IPS DF 4.7 (cell line): ENCODE data around the gene DRAXIN.

ENCODE experiments used
- DNase-seq: peaks from one replicate; pipeline ENCODE4 v3.0.0-alpha.2; 2013; ENCODE audit warnings: low spot score; ENCODE audit errors: extremely low read depth

The DRAXIN gene

DNA sequence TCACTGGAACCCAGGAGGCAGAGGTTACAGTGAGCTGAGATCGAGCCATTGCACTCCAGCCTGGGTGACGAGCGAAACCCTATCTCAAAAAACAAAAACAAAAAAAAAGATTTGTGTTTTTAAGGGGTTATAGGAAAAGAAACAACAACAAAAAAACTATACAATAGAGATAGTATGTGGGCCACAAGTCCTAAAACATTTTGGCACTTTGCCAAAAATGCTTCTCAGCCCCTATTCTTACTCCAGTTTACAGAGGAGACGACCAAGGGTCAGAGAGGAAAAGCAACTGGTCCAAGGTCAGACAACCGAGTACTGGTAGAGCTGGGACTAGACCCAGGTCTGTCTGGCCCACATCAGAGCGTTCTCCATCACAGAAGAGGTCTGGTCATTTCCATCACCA, 33.9 kb upstream of the DRAXIN start:
- no peak for DNase-seq

DNA sequence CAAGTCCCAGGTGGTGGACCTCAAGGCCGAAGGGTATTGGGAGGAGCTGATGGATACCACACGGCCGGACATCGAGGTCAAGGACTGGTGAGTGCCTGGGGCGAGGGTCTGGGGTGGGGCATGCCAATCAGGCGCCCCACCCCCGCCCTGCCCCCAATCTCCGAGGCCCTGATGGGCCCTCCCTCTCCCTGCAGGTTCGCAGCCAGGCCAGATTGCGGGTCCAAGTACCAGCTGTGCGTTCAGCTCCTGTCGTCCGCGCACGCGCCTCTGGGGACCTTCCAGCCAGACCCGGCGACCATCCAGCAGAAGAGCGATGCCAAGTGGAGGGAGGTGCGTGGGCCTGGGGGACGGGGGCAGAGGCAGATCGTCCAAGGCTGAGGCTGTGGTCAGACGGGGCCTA, 33.0 kb upstream of the DRAXIN start:
- DNase-seq = no peak

DNA sequence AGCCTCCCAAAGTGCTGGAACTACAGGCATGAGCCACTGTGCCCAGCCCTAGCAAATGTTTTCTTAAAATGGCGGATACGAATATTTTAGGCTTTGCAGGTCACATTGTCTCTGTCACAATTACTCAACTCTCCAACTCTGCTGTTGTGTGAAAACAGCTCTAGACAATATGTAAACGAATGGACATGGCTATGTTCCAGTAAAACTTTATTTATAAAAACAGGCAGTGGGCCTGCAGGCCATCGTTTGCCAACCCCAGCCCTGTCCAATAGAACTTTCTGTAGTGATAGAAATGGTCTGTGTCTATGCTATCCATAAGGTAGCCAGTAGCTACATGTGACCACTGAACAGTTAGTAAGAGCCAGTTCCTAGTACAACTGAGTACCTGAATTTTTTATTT, 31.8 kb upstream of the DRAXIN start:
- DNase-seq = no peak

DNA sequence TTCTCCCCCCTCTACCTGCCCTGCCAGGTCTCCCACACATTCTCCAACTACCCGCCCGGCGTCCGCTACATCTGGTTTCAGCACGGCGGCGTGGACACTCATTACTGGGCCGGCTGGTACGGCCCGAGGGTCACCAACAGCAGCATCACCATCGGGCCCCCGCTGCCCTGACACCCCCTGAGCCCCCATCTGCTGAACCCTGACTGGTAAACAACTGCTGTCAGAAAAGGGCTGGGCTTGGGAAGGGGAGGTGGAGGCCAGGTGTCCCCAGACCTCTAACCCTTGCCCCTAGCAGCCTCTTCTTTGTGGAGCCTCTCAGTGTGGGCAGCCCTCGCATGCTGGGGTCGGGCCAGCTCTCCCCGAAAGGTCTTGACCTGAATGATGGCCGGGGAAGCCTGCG, 30.4 kb upstream of the DRAXIN start:
- DNase-seq = no peak

DNA sequence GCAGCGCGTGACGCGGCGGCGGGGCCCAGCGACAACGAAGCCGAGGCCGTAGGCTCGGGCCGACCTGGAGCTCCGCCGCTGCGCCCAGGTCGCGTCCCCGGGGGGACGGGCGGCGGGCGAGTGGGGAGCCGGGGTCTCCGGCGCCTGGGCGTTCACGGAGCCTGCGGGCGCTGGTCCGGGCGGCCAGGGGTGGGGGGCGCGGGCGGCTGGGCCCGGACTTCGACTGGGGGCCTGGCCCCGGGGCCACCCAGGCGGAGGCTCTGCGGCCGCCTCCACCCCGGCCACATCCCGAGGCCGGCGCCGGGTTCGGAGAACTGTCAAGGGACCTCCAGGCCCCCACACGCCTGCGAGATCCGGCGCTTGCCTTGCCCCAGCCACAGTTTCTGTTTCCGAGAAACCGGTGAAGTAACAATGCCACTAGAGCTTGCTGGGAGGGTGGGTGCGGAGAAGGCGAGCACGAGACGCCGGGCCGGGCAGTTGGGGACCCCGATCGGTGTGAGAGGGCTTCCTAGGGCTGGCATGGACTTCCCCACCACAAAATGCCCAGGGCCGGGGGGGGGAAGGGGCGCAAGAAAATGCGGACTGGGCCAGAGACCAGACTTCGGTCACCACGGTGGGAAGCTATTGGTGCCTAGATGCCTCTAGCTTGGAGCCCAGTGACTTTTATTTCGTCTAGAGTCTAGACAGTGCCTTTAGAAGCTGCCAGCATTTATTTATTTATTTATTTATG, 27.0 kb upstream of the DRAXIN start:
- no peak for DNase-seq

DNA sequence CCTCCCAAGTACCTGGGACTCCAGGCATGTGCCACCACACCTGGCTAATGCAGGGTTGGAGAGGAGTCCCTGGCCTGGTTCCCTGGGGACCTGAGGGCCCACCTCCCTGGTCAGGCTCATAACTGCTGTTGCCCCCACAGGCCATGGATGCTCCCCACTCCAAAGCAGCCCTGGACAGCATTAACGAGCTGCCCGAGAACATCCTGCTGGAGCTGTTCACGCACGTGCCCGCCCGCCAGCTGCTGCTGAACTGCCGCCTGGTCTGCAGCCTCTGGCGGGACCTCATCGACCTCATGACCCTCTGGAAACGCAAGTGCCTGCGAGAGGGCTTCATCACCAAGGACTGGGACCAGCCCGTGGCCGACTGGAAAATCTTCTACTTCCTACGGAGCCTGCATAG, 23.0 kb upstream of the DRAXIN start:
- DNase-seq = no peak

DNA sequence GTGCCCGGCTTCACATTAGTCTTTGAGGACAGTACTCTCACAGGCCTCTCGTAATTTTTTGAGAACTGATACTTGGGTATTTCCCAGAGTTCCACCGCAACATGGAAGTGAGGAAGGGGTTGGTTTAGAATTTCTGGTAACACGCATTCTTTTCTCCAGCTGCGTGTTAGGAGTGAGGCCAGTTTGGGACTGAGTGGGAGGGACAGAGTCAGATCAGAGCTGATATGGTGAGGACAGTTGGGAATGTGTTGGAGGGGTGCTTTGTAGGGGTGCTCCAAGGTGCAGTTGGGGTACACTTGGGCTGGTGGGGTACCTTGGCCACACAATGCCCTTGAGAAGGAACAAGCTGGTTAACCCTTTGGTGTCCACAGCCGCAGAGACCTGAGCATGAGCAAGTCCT, 20.8 kb upstream of the DRAXIN start:
- no peak for DNase-seq

DNA sequence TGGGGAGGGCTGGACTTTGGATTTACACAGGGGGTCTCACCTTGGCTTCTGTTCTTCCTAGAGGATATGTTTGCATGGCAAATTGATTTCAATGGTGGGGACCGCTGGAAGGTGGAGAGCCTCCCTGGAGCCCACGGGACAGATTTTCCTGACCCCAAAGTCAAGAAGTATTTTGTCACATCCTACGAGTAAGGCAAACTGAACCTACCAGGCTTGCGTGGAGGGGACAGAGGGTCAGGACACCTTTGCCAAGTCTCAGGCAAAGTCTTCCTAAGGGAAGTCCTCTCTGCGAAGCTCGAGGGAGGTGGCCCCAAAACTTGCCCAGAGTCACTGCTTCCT, 20.3 kb upstream of the DRAXIN start:
- DNase-seq = no peak

DNA sequence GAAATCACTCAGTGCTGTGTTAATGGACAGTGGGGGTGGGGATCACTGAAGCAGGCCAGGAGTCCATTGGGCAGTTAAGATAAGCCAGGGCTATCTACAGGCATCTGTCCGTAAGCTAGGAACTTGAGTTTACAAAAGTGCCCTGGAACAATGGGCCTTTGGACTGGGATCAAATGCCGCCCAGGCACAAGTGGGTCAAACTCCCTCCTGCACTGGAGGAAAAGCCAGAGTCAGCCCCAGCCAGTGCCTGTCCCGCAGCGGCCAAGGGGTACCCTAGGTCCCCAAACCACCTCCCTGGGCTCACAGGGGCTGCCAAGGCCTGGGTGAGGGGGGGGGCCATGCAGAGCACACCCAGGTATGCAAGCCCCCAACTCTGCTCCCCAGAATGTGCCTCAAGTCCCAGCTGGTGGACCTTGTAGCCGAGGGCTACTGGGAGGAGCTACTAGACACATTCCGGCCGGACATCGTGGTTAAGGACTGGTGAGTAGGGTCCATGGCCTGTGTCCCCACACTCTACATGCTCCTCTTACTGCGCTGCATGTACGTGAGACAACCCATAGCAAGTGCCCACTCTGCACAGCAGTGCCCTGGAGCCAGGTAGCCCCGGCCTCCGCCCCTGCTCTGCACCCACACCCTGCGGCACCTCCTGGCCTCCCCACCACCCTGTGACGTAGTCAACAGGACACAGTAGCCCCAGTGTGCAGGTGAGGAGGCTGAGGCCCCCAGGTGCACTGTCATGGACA, 19.8 kb upstream of the DRAXIN start:
- no peak for DNase-seq

DNA sequence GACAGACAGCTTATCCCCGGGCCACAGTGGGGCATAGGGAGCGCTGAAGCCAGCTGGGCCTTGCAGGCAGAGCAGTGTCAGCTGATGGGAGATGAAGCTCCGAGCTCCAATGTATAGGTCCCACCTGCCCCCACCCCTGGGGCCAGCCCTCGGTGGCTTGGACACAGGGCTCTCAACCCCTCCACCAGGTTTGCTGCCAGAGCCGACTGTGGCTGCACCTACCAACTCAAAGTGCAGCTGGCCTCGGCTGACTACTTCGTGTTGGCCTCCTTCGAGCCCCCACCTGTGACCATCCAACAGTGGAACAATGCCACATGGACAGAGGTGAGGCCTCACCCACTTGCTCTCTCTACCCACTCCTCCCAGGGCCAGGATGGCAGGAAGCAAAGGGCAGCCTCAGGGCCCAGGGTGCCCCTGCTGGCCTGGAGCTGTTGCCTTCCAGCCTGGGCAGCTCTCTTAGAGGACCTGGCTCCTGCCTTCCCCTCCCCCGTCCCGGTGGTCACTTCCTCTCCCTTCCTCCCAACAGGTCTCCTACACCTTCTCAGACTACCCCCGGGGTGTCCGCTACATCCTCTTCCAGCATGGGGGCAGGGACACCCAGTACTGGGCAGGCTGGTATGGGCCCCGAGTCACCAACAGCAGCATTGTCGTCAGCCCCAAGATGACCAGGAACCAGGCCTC, 18.3 kb upstream of the DRAXIN start:
- DNase-seq = no peak

DNA sequence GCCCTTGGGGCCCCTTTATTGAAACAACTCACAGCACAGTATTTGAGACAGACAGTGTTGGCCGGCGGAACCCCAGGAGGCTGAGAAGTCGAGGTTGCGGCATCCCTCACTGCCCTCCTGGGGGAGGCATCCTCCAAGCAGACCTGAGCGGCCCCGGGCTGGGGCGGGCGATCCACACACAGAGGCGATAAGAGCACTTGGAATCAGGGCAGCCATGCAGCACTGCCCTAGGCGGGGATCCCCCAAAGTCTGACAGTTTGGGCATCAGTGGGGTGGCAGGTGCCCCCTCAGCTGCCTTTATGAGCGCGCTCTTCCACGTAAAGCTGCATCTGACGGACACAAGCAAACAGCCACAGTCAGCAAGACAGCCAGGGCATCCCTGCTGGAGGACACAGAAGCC, 17.0 kb upstream of the DRAXIN start:
- no peak for DNase-seq

DNA sequence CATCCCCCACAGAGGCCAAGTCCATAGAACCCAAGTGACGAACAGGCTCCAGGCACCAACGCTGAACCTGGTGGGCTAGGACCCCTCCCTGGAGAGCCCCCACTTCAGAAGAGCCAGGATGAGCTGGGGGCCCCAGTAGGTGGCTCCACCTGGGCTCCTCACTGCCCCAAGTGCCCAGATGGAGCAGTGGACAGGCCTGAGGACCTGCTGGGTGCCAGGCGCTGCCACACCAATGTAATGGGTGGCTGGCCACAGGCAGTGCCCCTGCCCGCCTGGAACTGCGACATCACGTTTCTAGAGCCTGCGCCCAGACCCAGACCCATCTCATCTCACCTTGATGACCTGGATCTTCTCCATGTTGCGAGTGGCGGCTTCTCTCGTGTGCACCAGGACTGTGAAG, 16.2 kb upstream of the DRAXIN start:
- no peak for DNase-seq

DNA sequence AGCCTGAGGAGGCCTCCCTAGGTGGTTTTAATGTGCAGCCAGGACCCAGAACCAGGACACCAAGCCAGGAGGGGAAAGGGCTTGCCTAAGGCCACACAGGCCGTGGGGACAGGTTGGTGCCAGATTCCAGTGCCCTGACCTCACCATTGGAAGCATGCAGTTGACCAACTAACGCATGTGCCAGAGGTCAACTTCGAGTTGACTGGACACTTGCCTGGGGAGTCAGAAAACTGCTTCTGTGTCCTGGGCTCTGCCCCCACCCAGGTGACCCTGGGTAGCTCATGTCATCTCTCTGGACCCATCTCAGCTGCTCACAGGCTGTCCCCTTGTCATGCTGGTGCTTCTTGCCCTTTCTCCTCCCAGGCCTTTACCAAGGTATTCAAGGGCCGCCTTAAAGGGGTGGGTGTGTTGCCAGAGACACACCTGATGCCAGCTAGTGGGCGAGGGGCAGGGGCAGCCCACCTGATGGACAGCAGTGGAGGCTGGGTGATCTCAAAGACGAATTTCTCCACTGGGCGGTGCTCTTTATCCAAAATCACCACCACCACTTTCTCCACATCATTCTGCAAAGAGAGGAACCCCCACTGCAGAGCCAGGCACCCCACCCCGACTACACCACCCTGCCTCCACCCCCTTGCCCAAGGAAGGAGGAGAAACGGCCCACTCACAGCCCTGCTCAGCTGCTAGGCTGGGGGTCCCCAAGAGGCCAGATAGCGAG, 15.0 kb upstream of the DRAXIN start:
- no peak for DNase-seq

DNA sequence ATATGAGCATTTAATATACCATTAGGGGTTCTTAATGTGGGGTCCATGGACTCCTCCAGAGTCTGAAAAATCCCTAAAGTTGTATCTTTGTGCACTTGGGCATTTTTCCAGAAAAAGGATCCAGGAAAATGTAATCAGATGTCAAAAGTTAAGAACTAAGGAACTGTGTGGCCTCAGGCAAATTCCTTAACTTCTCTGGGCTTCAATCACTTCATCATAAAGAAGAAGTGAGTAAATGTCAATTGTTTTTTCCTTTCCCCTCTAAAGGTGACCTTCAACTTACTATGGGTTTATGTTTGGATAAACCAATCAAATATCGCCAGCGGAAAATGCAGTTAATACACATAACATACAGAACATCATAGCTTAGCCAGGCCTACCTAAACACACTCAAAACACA, 13.1 kb upstream of the DRAXIN start:
- no peak for DNase-seq

DNA sequence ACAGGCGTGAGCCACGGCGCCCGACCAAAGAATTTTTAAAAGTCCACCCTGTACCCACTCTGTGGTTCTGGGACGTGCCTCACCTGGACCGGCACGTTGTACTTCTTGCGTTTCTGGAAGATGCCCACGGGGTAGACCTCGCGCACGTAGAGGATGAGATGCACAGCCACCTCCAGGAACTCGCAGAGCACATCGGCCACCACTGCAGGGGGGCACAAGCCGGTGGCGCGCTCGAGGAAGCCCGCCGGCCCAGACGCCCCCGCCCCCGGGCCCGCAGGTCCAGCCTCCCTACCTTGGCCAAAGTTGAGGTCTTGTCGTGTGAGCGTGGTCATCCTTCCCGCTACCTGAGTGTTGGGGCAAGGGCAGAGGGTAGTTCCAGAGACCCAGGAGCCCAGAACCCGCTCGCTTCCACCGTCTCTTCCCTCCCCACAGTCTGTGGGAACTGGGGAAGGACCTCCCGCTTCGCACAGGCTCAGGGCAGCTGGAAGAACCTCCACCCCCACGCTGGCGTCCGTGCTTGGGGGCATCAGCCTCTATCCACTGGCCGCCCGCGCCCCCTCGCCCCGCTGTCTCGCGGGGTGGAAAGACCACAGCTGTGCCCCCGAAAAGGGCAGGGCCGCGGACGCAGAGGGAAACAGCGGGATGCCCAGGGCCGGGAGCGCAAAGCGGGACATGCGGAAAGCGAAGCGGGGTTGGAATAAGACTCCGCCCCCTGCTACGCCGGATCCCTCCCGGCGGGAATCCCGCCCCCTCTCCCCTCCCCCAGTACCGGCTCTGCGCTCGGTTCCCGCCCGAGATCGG, 11.0 kb upstream of the DRAXIN start:
- DNase-seq = no peak

DNA sequence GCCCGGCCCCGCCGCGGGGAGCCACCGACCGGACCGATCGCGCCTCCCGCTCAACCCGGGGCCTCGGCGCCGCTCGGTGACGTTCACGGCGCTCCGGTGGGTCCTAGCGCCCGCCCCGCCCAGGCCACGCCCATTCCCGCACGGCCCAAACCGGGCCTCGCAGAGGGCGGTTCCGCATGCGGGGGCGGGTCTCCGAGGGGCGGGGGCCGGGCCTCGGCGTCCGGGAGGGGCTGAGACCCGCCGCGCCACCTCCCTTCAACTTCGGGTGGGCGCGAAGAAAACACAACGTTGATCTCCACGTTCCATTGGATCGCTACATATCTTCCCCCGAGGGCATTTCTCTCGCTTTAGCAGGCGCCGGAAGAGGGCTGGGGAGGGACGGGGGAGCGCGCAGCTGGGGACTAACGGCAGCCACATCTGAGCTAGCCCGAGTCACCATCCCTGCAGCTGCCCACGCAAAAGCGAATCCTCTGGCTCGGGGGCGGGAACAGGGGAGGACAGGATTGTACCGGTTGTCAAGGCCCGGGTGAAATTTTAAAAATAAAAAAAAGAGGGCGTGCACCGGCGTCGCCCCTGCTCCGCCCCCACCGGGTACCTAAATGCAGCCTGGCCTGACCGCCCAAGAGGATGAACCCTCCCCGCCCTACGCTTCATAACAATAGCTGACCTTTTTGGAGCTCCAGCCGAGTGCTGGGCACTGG, 10.3 kb upstream of the DRAXIN start, which contains the start of gene MAD2L2:
TSS of gene MAD2L2 (minus strand) at position 78 of the 701 bp plus-strand sequence. CDS start 547 bp downstream, outside the sequence.
- no peak for DNase-seq

DNA sequence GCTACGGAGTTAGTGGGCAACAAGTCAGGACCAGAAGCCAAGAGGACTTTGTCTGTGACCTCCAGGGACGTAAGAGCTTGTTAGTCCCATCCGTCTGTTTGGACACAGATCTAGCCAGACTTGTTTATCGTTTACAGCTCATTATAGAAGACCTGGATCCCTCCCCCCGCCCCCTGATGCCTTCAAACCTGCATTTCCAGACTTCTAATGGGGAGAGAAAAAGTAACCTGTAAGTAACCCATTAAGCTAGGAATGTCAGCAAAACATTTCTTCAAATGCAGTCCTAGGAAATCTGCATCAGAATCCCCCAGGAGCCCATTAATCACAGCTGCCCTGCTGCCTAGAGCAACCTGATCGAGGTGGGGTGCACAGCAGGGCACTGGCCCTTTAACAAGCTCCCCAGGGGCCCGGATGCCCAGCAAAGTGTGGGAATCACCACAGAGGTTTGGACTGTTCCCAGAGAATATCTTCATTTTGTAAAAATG, 9.2 kb upstream of the DRAXIN start:
- peak; percentile 94 for DNase-seq

DNA sequence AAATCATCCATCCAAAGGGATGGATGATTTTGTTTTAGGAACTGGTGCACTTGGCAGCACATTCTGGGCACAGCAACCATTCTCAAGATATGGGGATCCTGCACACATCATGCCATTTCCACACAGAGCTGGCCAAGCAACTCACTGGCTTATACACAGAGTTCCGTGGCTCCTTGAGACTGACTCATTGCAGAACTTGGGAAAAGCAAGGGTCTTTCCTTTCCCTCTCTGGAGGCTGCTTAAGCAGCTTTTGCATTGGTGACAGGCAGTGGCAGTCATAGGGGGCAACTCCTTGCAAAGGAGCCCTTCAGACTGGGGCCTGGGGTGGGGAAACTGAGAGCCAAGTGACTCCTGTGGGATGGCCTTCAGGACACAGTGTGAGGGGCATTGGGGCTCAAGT, 8.7 kb upstream of the DRAXIN start:
- no peak for DNase-seq

DNA sequence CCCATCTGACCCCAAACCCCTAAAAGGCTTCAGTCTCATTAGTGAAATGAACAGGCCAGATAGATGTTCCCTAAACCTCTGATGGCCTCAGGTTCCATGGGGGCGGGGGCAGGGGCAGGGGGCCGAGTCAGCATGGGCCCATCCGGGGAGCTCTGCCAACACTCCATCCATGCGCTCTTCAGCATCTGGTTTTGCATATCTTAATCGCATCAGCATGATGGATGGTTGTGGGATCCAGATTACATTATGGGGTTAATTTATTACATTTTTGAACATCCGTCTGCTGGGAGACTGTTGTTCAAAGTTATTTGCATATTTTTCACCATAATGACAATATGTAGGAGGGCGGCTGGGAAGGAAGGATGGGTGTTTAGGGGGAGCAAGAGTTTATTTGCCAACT, 7.4 kb upstream of the DRAXIN start:
- DNase-seq = no peak

DNA sequence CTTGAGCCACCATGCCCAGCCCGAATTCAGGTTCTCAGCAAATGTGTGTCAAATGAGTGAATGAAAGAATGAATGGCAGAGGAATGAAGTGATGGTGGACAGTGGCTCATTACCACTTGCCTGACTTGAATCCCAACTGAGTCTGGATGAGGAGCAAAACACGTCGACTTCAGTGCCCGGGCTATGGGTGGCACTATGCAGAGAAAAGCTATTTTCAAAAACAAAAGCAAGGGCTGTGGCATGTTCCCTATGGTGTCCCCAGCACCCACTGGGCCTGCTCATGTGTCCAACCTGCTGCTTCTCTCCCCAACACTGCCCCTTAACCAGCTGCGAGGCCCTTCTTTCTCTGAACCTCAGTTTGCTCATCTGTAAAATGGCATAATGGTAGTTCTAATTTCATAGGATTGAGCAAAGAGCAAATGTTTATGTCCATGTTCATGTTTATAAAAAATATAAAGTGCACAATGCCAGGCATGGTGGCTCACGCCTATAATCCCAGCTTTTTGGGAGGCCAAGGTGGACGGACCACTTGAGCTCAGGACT, 6.2 kb upstream of the DRAXIN start:
- DNase-seq = no peak
